HG03575 (cell line): ENCODE data around the gene RAB30.
A peak's percentile ranks its signal among the peaks of the same experiment; 100 is the strongest.

Experiments used
- ATAC-seq: cut with Tn5 transposase; IDR thresholded peaks from one replicate; pipeline ENCODE4 v1.9.1; 2021; ENCODE audit not compliant: unreplicated experiment, insufficient number of reproducible peaks, low FRiP score; ENCODE audit errors: extremely low read depth

RAB30 gene

GRCh38 chr11:82996966-82997606, 74.6 kb downstream of the RAB30 start:
- peak; percentile 82 for ATAC-seq

GRCh38 chr11:82995754-82996398, 75.8 kb downstream of the RAB30 start:
- peak; percentile 29 for ATAC-seq

GRCh38 chr11:82995235-82995634, 76.5 kb downstream of the RAB30 start:
- ATAC-seq: no peak

- ATAC-seq: no peak
These were observed 77.0 kb downstream of the RAB30 start for GRCh38 chr11:82994604-82995230.

GRCh38 chr11:82992223-82992622, 79.5 kb downstream of the RAB30 start:
- no peak for ATAC-seq

GRCh38 chr11:82989628-82990404, 81.9 kb downstream of the RAB30 start:
- ATAC-seq: no peak

- no peak for ATAC-seq
These were observed 82.6 kb downstream of the RAB30 start for GRCh38 chr11:82988936-82989627.

- ATAC-seq: no peak
These were observed 83.7 kb downstream of the RAB30 start for GRCh38 chr11:82987997-82988396.

- no peak for ATAC-seq
These were observed 85.3 kb downstream of the RAB30 start for GRCh38 chr11:82986446-82986845.

GRCh38 chr11:82981852-82982251, 89.8 kb downstream of the RAB30 start:
- no peak for ATAC-seq

- ATAC-seq: no peak
These were observed 90.8 kb downstream of the RAB30 start for GRCh38 chr11:82980947-82981346.

GRCh38 chr11:82980292-82980691, 91.4 kb downstream of the RAB30 start:
- no peak for ATAC-seq

GRCh38 chr11:82979824-82980223, 91.9 kb downstream of the RAB30 start:
- no peak for ATAC-seq

- ATAC-seq: no peak
These were observed 93.1 kb downstream of the RAB30 start for GRCh38 chr11:82978422-82979099.

GRCh38 chr11:82976786-82977185, 94.9 kb downstream of the RAB30 start:
- no peak for ATAC-seq

- no peak for ATAC-seq
These were observed 95.8 kb downstream of the RAB30 start for GRCh38 chr11:82975882-82976281.

- ATAC-seq: no peak
These were observed 96.8 kb downstream of the RAB30 start for GRCh38 chr11:82974851-82975250.

GRCh38 chr11:82974135-82974534, 97.6 kb downstream of the RAB30 start:
- ATAC-seq: no peak

- ATAC-seq: no peak
These were observed 99.6 kb downstream of the RAB30 start for GRCh38 chr11:82972103-82972502.
